A673 (cell line): ENCODE results near the gene TGIF2. TPM values are rescaled to one million over a fixed set of nuclear protein-coding genes. Genes with fewer than 3 reads are reported as not detected.
A peak's percentile ranks its signal among the peaks of the same experiment; 100 is the strongest.

ENCODE experiments used
- BruUV-seq: library from RNA; stranded (reverse); fragments of 400-500 nt; replicated peaks from 2 replicates; lab custom pipeline; 2021; lab: Mats Ljungman, UMichigan
- CTCF ChIA-PET: fragments of 300-600 bp; sonication (Branson Sonifier 250); formaldehyde crosslinking; loops from one replicate; lab custom pipeline; 2022; ENCODE audit warnings: antibody characterized with exemption; lab: Charles Lee
- POLR2A ChIA-PET: fragments of 300-600 bp; sonication (Branson Sonifier 250); formaldehyde crosslinking; loops from one replicate; lab custom pipeline; 2022; ENCODE audit warnings: antibody characterized with exemption; ENCODE audit not compliant: low non-redundant PET; lab: Charles Lee
- DNase-seq: peaks from one replicate; pipeline ENCODE4 v3.0.0-alpha.2; 2015; ENCODE audit warnings: low spot score
- H3K27ac ChIP-seq: fragments of 200-600 bp; sonication (generic); 2 replicates; pipeline ENCODE4 v1.5.1; 2016; ENCODE audit warnings: mixed run types, low read depth, mild to moderate bottlenecking, mixed read lengths, antibody characterized with exemption, low read length; ENCODE audit not compliant: poor library complexity, severe bottlenecking
- H3K27me3 ChIP-seq: fragments of 200-600 bp; sonication (generic); replicated peaks from 2 replicates; pipeline ENCODE4 v1.6.1; 2017; ENCODE audit warnings: mixed run types, low read depth, mild to moderate bottlenecking, mixed read lengths, antibody characterized with exemption, low read length; ENCODE audit not compliant: insufficient read depth, poor library complexity
- H3K36me3 ChIP-seq: fragments of 200-600 bp; sonication (generic); 2 replicates; pipeline ENCODE4 v1.6.1; 2016; ENCODE audit warnings: mixed run types, mild to moderate bottlenecking, mixed read lengths, antibody characterized with exemption, low read length; ENCODE audit not compliant: insufficient read depth, poor library complexity, severe bottlenecking
- H3K4me1 ChIP-seq: fragments of 200-600 bp; sonication (generic); 2 replicates; pipeline ENCODE4 v1.6.1; 2017; ENCODE audit warnings: mixed run types, mild to moderate bottlenecking, mixed read lengths, antibody characterized with exemption, low read length; ENCODE audit not compliant: insufficient read depth, poor library complexity, severe bottlenecking
- H3K4me3 ChIP-seq: fragments of 200-600 bp; sonication (generic); 2 replicates; pipeline ENCODE4 v1.5.1; 2016; ENCODE audit warnings: low read depth, mixed run types, mild to moderate bottlenecking, mixed read lengths, low read length; ENCODE audit not compliant: poor library complexity, severe bottlenecking
- H3K9me3 ChIP-seq: fragments of 200-600 bp; sonication (generic); 2 replicates; pipeline ENCODE4 v1.6.1; 2016; ENCODE audit warnings: mixed run types, low read depth, mild to moderate bottlenecking, mixed read lengths, antibody characterized with exemption, low read length; ENCODE audit not compliant: poor library complexity, severe bottlenecking
- EZH2 ChIP-seq: fragments of 200-600 bp; sonication (generic); IDR thresholded peaks from 2 replicates; pipeline ENCODE4 v1.6.1; 2017; ENCODE audit warnings: borderline replicate concordance, low read depth, mild to moderate bottlenecking, mixed read lengths, antibody characterized with exemption, low read length; ENCODE audit not compliant: poor library complexity, severe bottlenecking
- intact Hi-C: fragments of 100-400 bp; cut with micrococcal nuclease; formaldehyde crosslinking; loops from one replicate; pipeline ENCODE4 v1.10.0; 2022; ENCODE audit not compliant: unreplicated experiment
- total RNA-seq: library from RNA; stranded (reverse); gene quantifications from 2 replicates; pipeline ENCODE4 v1.2.3, GENCODE V29; 2021
- TF ChIP-seq, protein P1 (sequence below): fragments of 300-800, 200-600 bp; sonication (generic); conservative IDR thresholded peaks from 2 replicates; pipeline ENCODE4 v1.5.1; 2017; ENCODE audit warnings: low read depth, mild to moderate bottlenecking, antibody characterized with exemption, low read length, moderate library complexity, mixed read lengths

Gene TGIF2
- total RNA-seq, 1 experiment from 2014 or later, result 59.0 TPM

DNA sequence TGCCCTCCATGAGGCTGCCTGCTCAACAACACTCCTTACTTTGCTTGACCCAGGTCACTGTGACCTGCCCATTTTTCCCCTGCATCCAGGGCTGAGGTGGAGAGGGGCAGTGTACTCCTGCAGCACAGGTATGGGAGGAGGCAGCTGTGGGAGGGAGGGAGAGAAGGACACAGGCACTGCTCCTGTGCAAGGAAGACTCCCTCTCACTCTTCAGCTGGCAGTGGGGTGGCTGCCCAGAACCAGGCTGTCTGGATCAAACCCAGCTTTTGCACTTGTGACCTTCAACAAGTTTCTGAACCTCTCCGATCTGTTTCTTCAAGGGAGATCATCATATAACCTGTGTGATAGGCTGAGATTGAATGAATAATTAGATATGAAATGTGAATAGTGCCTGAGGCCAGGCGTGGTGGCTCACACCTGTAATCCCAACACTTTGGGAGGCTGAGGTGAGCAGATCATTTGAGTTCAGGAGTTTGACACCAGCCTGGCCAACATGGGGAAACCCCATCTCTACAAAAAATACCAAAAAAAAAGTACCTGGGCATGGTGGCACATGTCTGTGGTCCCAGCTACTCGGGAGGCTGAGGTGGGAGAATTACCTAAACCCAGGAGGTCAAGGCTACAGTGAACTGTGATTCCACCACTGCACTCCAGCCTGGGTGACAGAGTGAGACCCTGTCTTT, 14.1 kb downstream of the TGIF2 start:
- no peaks in the 10 kb centered on the region for H3K9me3 ChIP-seq
- intact Hi-C loops, result loop anchor here (5.0 kb wide), 1 partner anchor 80 kb away; no protein-coding TSS in a partner anchor
- no peak overlapping the region for H3K27ac ChIP-seq
- peaks cover 29% of the 10 kb centered on the region for H3K4me1 ChIP-seq
- peaks cover 53% of the 10 kb centered on the region for H3K36me3 ChIP-seq
- H3K4me3 ChIP-seq, result no peak overlapping the region
- ChIA-PET CTCF (interaction anchor here (0.6 to 0.7 kb wide), 5 partner anchors 11 to 305 kb away, joined by 3 to 8 read pairs (median 5); partner anchors contain the start of gene SLA2), POLR2A (interaction anchor here (0.6 kb wide), 1 partner anchor 26 kb away, joined by 3 read pairs; no protein-coding TSS in a partner anchor)
- BruUV-seq, result no TSS peak
- DNase-seq, result no peak
- H3K27me3 ChIP-seq, result no peaks in the 10 kb centered on the region
- no peak for TF ChIP-seq EZH2
- TF ChIP-seq, protein P1, sequence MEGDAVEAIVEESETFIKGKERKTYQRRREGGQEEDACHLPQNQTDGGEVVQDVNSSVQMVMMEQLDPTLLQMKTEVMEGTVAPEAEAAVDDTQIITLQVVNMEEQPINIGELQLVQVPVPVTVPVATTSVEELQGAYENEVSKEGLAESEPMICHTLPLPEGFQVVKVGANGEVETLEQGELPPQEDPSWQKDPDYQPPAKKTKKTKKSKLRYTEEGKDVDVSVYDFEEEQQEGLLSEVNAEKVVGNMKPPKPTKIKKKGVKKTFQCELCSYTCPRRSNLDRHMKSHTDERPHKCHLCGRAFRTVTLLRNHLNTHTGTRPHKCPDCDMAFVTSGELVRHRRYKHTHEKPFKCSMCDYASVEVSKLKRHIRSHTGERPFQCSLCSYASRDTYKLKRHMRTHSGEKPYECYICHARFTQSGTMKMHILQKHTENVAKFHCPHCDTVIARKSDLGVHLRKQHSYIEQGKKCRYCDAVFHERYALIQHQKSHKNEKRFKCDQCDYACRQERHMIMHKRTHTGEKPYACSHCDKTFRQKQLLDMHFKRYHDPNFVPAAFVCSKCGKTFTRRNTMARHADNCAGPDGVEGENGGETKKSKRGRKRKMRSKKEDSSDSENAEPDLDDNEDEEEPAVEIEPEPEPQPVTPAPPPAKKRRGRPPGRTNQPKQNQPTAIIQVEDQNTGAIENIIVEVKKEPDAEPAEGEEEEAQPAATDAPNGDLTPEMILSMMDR, result no peak

DNA sequence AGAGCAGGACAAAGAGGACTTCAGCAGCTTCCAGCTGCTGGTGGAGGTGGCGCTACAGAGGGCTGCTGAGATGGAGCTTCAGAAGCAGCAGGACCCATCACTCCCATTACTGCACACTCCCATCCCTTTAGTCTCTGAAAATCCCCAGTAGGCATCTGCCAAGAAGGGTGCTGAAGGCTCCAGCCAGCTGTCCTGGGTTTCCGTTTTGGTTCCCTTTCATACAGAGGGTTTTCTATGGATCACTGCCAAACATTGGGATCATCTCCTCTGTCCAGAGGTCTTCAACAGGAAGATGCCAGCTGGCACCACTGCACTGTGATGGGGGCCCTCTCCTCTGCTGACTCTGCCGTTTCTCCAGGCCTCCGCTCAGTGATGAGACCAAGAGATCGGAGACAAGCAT, 17.9 kb downstream of the TGIF2 start:
- no peak for TF ChIP-seq EZH2
- TF ChIP-seq, protein P1, result no peak
- ChIA-PET POLR2A (no interaction called here), CTCF (interaction anchor here (1.5 kb wide), 1 partner anchor 85 kb away, joined by 5 read pairs; no protein-coding TSS in a partner anchor)
- DNase-seq, result no peak
- intact Hi-C loops, result no loop called here
- no peaks in the 10 kb centered on the region for H3K27me3 ChIP-seq
- H3K27ac ChIP-seq, result no peak overlapping the region
- BruUV-seq, result no TSS peak
- peaks cover 61% of the 10 kb centered on the region for H3K36me3 ChIP-seq
- H3K4me3 ChIP-seq, result no peak overlapping the region
- no peaks in the 10 kb centered on the region for H3K9me3 ChIP-seq
- H3K4me1 ChIP-seq, result peaks cover 6% of the 10 kb centered on the region

DNA sequence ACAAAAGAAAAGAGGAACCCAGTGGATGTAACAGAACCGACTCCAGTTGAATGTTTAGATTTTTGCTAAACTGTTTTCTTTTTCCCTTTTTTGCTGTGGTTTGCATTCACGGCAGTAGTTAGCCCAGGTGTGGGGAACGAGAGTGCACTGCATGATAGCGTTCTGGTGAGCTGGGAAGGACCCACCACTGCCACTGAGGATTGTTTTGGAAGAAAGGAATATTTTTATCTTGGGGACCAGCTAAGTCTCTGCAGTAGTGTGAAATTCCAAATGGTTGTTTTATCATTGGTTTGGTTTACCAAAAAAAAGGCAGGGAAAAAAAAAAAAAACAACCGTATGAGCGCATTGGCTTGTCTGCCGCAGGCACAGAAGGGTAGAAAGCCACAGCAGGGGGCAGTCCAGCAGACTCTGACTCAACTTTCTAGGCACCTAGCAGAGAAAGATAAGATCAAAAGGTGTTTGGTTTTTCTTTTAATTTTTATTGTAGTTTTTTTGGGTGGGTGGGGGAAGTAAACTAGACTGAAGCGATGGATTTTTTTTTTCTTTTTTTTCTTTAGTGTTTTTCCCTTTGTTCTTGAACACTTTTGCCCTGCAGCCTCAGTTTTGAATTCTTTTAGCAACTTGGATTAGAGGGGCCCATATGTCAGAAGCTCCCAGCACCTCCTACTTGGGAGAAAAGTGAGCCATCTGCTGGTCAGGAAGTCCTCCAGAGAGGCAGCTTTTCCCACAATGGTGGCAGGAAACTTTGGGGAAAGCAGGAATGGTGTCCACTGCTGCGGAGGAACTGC, 18.7 kb downstream of the TGIF2 start:
- ChIA-PET CTCF (interaction anchor here (0.7 to 1.5 kb wide), 2 partner anchors 44 to 86 kb away, joined by 3 to 5 read pairs; no protein-coding TSS in a partner anchor), POLR2A (no interaction called here)
- intact Hi-C loops, result loop anchor here (1.0 kb wide), 1 partner anchor 36 kb away; no protein-coding TSS in a partner anchor
- Histone ChIP-seq H3K4me1 (peaks cover 6% of the 10 kb centered on the region), H3K27me3 (no peaks in the 10 kb centered on the region), H3K4me3 (no peak overlapping the region), H3K9me3 (no peaks in the 10 kb centered on the region), H3K36me3 (peaks cover 57% of the 10 kb centered on the region), H3K27ac (no peak overlapping the region)
- no TSS peak for BruUV-seq
- DNase-seq, result peak; percentile 65
- TF ChIP-seq EZH2, result no peak
- TF ChIP-seq, protein P1, result peak; percentile 62
